Measurements from ENCODE around the gene PLXNB1.

Gene PLXNB1

DNA sequence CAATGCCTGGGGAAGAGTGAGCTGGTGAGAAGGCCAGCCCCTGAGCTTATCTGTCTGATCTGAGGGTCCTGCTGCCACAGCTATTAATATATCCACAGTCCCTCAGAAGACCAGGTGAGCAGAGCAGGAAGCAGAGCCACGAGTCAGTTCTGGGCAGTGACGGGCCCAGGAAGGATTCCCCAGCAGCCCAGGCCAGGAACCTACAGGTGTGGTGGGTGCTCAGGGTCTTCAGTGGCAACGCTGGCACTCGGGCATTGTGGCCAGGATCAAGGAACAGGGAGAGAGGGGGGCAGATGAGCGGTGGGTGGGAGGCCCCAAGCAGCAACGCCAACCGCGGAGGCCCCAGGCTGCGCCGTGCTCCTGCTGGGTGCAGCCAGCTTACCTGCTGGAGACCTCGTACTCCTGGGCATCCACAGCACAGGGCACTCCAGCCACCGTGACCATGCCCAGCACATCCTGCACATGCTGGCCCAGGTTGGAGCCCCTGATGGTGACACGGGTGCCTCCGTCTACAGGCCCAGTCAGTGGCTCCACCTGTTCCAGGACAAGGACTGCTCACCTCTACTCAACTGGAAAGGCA, 12.3 kb downstream of the PLXNB1 start:
- DNase-seq, result no peak

DNA sequence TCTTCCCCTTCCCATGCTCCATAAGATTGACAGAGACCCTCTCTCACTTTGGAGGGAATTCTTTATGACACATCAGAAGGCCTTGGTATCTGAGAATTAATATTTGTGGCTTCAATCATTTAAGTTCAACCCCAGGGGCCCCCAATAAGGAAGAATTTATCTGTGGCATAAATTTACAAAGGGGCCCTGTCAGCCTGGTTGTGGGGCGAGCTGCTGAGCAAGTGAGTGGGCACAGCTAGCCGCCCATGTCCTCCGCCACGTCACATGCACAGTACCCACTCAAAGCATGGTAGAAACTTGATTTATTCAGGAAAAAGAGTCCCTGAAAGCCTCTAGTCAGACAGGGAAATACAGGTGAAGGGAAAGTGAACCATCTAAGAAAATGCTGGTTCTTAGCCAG, 13.3 kb downstream of the PLXNB1 start:
- no peak for DNase-seq

DNA sequence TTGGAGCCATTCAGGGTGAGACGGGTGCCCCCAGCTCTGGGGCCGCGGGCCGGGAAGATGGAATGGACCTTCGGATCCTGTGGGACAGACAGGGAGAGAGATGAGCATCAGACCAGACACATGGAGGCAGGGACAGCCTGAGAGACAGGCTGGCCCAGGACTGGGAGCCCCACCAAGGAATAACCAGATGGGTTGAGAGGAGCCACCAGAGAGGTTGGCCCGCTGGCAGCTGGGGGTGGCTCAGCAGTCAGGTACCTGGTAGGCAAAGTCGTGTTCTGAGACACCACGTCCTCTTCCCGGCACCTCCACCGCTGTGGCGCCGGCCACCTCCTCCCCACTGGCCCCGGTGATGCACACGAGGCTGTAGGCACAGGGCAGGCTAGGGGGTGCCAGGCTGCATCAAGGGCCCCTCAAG, 13.8 kb downstream of the PLXNB1 start:
- no peak for DNase-seq

DNA sequence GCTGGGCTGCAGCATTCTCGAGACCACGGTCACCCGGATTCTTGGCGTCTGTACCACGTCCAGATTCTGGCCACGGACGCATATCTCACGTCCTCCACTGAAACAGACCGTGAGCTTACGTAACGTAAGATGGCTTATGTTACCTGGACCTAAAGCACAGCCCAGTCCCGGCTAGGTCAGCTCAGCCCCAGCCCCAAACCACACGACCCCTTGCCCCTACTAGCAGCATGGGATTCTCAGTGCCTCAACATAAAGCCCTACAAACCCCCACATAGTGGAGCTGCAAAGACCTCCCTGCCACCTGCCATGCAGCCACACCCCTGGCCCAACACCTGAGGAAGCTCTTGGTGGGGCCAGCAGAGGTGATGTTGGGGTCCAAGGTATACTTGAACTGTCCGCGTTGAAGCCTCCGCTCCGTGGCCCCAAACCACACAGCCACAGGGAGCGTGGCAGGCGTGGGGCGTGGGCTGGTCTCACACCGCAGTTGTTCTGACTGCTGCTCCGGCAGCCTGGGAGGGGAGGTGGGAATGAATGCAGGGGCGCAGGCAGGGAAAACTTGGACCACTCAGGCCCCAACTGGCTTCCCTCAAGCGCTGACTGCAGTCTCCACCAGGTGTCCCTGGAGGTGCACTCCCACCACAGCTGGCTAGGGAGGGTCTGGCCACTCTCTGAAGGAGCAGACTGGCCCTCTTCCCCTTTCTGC, 14.5 kb downstream of the PLXNB1 start:
- no peak for DNase-seq

DNA sequence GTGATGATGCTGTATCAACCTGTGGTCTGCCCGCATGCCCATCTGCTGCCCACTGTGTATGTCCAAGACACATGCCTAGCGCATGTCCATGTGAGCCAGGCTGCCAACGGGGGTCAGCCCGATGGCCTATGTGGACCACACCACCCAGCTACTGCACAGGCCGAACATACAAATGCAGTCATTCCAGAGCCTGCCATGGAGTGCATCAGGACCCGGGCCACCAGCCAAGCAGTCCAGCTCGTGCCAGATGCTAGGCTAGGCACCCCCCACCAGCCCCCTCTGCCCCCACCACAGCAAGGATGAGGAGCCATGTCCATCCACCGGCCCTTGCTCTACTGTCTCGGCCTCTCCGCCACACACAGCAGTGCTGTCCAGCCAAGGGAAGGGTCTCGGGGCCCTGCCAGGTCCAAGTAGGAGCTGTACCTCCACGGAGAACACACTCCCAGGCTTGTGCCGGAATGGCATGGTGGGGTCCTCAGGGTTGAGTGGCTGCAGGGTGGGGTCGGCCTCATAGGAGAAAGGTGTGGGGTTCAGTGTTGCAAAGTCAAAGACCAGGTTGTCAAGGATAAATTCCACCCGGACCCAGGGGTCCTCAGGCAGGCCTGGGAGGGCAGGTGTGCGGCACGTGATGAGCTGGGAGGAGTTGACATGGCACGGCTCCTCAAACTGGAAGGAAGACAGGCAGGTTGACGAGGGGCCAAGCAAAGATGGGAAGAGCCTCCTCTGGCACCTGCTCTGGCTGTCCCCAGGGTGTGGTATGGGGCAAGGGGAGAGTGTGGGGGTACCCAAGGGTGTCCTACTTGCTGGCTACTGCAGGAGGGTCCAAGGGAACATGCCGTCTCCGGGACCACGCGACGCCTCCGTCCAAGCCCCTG, 15.3 kb downstream of the PLXNB1 start:
- no peak for DNase-seq

DNA sequence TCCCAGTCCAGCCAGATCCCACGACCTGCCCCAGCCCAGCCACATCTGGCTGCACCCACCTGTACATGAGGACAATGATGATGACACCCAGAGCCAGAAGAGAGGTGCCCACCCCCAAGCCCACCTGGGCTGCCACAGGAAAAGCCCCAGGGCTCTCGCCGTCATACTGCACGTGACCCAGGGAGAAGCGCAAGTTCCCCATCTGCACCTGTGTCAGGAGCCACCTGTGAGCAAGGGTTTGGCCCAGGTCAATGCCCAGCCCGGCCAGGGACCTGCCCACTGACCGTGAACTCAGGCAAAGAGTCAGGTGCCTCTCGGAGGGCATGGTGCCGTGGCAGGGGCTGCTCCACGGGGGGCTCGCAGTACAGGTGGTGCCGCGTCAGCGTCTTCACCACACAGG, 16.3 kb downstream of the PLXNB1 start:
- no peak for DNase-seq

DNA sequence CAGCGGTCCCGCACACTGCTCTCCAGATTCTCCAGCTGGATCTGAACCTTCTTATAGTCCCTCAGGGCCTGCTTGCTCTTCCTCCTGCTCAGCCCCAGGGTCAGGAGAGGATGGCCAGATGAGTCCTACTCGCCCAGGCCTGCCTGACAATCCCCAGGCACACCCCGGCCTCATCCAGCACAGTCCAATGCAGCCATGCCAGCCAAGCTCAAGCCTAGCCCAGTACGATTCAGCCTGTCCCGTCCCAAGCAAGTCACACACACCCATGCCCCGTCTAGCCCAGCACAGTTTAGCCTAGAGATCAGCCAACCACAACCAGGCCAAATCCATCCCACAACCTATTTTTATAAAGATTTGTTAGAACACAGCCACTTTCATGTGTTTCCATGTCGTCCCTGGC, 16.8 kb downstream of the PLXNB1 start:
- no peak for DNase-seq

DNA sequence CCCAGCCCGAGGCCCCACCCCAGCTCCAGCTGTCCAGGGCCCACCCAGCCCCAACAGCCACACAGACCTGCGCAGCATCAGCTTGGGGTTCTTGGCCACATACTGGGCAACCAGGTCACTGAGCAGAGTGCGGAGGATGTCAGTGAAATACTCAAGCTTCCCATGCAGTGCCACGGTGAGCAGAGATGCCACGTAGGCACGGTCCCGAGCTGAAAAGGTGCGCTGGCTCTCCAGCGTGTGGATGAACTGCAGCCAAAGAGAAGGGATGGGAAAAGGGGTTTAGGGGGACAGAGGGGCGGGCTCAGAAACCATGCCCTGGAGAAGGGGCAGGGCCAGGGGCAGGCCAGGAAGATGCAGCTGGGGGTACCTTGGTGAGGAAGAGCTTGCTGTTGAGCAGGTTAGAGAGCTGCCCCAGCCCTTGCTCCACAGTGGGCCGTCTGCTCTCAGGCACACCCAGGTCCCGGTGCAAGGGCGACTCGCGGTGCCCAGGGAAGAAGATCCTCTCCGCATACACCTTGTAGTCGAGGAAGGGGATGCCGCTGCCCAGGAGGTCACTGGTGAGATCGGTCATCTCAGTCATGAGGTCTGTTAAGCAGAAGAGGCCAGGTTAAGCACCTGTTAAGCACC, 17.4 kb downstream of the PLXNB1 start:
- no peak for DNase-seq

DNA sequence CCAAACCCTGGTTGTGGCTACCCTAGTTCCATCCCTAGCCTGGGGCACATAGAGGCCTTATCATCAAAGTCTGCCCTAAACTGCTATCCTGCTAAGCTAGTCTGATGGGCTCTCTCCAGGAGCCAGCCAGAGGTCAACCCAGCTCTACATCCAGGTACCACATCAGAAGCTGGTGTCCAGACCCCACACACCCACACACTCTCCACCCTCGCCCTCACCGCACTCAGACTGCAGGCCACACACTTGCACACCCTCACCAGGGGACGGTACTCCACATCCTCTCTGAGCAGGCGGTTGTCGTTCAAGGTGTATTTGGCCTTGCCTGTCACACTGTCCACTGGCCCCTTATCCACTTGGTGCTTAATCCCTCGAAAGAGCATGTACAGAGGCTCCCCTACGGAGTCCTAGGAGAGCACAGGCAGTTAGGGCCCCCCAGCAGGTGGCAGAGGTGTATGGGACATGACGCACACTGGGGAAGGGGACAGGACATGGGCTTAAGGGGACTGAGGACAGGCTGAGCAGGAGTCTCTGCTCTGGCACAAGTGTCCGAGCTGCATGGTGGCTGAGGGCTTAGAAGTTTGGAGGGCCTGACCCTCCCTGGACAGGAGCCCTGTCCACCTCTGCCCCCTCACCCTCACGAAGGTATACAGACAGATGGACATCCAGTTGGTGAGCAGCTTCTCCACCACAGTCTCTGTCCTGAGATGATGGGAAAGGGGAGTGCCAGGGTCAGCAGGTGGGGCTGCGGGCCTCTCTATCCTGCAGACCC, 18.1 kb downstream of the PLXNB1 start:
- DNase-seq, result no peak

DNA sequence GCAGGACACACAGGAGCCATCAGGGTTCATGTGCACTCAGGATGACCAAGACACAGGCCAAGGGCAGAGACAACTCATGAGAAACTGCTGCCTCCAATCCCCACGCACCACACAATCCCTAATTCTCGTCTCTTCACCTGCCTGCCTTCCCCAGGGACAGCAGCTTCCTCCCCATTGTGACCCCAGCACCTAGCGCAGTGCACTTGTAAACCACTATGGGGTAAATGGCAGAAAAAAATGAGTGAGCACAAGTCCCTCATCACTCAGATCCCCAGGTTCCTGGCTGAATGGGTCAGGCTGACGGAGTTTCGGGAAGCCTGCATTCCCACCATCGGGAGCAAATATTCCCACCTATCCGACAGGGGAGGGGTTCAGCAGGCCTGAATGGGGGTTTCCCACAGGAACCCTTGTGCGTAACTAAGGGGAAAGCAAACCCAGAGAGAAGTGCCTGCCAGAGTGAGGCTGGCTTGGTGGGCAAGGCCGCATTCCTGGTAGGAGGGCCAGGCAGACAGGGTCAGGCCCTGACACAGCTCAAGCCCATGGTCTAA, 18.8 kb downstream of the PLXNB1 start:
- DNase-seq, result no peak

DNA sequence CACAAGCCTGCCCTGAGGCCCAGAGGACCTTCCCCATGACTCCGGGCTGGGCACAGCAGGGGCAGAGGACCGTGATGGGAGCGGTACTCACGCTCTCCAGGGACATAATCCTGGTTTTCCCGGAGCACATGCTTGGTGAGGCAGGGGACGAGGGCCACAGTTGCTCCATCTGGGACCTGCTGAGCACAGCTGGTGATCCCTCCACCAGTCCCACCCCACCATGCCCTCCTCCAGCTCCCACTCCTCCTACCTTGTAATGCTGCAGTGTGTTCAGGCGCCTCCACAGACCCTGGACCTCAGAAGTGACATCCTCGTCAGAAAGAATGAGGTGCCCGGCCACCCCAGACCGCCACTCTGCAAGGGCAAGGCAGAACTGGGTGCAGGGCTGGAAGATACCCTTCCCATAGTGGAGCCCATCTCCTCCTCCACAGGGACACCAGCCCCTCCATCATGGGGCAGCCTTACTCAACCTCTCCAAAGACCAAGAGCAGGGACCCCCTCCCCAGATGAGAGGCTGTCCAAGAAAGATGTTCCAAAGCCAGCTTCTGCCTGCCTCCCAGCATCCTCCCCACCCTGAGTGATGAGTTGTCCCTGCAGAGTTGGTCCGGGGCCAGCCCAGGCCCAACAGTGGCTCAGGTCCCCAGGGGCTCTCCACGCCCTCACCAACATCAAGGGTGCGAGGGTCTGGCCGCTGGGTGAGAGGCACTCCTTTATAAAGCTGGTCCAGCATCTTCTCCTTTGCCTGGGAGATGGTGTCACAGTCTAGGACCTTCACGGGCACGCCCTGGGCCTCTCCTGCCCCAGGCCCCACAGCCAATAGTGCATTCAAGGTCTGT, 19.5 kb downstream of the PLXNB1 start:
- DNase-seq, result no peak

DNA sequence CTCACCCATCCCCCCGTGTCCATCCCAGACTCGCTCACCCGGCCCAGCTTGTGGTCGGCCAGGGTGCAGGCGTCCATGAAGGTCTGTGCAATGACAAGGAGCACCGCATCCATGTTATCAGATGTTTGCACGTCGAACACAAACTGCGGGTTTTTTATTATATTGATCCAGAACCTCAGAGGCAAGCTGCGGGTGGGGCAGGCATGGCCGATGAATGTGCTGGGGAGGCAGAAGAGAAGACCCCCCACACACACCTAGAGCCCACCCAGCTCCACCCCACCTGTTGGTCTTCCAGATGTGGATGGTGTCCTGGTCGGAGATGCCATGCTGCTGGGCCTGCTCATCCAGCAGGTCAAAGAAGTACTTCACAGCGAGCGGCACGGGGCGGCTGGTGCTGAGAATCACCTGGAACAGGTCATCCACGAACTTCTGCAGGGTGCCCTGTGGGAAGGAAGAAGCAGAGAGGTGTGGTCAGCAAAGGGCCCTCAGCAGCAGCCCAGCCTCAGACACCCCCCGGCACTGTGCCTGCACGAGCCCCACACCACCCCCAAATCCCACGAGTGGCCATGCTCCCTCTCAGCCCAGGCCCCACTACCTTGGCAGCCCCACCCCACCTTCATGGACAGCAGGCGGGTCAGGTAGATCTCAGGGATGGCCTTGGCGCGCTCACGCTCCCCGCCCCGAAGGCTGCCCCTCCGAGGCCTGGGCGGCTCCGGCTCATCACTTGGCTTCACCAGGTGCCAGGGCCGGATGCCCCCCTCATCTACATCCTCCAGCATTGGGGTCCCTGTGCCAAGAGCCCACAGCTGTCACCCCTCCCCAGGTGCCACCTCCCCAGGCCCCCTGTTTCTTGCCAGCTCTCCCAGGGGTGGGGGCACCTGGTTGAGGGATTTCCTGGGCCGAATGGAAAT, 20.3 kb downstream of the PLXNB1 start:
- no peak for DNase-seq

DNA sequence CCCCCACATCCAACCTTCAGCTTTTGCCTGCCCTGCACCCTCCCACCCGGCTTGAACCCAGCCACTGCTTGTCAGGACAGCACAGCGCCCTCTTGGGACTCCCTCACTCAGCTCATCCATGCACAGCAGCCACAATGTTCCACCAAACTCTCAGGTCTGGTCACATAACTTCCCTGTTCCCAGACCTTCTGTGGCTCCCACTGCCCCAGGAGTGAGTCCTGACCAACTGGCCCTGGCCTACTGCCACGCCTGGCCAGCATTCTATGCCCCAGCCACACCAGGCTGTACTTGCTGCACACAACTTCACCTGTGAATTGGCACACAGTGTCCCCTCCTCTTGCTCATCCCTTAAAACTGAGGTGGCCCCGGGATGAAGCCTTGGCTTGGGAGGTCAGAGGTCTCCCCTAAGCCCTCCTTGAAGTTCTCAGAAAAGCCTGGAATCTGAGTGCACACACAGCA, 21.0 kb downstream of the PLXNB1 start:
- DNase-seq, result no peak

DNA sequence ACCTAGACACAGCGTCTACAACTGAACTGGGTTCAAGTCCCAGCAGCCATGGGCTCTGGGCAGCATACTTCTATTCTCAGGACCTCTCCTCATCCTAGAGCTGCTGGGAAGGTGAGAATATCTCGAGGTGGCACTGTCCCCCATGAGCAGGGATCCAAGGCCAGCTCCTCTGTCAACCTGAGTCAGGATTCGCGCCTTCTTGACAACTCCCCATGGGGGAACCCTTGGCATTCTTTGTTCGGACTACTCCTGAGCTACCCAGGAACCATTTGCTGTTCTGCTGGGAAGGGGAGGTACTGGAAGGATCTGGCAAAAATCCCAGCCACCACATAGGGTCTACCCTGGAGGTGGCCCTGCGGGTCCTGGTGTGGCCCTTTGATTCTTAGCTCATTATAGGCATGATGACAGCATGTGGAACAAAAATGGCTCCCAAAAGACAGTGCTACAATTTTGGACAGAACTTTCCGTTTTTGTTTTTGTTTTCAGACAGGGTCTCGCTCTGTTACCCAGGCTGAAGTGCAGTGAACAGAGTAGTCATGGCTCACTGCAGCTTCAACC, 22.3 kb downstream of the PLXNB1 start:
- no peak for DNase-seq

DNA sequence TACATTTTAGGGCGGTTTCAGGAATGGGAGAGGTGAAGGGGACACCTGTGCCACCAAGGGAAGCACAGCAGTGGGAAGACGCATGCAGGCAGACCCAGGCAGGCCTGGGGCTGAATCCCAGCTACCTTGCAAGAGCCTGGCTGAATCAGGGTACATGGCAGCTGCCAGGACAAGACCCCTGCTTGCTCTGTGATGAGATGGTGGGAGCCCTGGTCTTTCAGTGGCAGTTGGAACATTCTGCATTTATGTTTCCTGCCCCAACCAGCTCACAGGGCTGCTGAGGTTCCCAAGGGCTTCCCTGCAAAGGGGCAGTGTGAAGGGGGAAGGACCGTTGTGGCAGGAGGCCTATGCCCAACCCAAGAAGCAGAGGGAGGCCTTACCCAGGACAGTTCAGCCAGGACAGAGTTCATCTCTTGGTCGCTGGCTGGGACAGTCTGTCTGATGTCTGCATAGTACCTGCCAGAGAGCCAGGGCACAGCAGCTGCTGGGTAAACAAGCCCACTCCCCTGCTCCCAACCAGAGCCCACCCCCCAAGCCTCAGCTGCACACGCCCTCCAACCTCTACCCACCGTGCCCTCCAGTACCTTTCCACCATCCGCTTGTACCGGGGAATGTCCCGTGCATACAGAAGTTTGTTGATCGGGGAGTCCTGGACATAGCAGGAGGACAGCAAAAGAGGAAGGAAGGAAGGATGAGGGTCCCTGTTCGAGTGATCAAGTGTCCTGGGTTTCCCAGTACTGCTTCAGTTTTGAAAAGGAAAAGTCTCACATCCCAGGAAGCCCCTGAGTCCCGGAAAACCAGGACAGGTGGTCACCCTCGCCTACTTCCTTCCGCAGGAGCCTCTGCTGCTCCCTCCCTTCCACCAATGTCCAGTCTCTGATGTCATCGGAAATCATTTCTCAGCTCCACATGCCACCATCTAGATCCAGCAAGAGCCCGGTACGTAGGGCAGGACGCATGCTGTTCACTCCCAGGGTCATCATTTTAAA, 23.1 kb downstream of the PLXNB1 start:
- DNase-seq, result no peak

DNA sequence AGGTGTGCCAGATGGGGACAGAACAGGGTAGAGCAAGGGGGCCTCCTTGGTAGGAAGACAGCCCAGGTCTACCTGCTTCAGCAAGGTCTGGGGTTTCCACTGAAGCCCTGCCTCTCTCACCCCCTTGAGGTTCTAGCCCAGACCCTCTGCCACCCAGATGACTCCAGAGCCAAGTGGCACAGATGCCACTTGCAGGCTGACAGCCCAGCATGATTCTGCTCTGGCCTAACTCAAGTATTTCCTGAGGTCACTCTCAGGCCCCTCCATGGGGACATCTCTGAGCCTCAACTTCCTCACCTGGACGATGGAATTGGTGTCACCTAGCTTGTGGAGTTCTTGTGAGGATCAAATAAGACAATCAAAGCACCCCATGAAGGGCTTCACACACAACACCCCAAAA, 23.9 kb downstream of the PLXNB1 start:
- no peak for DNase-seq

DNA sequence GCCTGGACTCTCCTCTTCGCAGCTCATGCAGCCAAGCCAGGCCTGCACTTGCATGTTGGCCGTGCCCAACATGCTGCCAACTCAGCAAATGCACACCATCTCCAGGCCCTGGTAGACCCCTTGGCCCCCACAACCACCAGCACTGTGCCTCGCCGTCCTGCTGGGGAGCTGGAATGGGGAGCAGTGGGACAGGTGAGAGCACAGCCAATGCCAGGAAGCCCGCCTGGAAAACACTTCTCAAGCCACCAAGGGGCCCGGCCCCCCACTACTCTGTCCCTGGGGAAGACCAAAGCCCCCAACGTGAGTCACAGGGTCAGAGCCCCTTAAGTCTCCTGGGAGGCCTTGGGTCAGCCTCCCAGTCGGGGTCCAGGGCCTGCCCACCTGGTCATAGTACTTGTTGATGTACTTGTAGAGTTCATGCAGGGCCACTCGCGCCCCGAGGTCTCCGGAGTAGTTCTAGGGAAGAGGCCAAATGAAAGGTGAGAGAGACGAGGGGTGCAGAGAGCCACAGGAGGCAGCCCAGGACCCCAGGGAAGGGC, 24.5 kb downstream of the PLXNB1 start:
- no peak for DNase-seq

Measured in NCI-H524 (cell line).